ENCODE results near the gene NUP107.

NUP107 gene

GRCh38 chr12:68750506-68750905 lies 63.7 kb downstream of the NUP107 start:
- Histone ChIP-seq H3K4me1 (ENCODE audit: insufficient read depth, low read length) (no peaks in the 10 kb centered on the region), H3K36me3 (ENCODE audit: insufficient read depth, low read length) (peaks cover 13% of the 10 kb centered on the region), H3K9me3 (ENCODE audit: control insufficient read depth, insufficient read depth, low read length) (no peaks in the 10 kb centered on the region), H3K9ac (ENCODE audit: low read depth, low read length) (no peak overlapping the region)

DNA sequence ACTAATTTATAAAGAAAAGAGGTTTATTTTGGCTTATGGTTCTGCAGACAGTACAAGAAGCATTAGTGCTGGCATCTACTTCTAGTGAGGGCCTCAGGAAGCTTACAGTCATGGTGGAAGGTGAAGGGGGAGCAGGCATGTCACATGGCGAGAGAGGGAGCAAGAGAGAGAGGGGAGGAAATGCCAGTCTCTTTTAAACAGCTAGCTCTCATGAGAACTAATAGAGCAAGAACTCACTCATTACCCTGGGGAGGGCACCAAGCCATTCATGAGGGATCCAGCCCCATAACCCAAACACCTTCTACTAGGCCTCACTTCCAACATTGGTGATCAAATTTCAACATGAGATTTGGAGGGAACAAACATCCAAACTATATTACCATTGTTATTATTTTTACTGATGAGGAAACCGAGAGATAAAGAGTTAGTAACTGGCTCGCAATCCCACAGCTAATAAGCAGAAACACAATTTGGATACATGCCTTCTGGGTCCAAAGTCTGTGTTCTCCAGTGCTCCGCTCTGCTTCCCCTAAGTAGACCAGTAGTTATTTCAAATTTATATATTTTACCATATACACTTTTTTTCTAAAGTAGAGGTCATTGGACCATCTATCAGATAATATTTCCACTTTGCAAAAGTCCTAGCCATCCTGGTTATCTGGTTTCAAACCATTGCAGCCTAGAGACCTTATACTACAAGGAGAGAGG lies 68.9 kb downstream of the NUP107 start:
- Histone ChIP-seq H3K36me3 (ENCODE audit: insufficient read depth, low read length) (peaks cover 8% of the 10 kb centered on the region), H3K4me1 (ENCODE audit: insufficient read depth, low read length) (no peaks in the 10 kb centered on the region), H3K9ac (ENCODE audit: low read depth, low read length) (no peak overlapping the region)

DNA sequence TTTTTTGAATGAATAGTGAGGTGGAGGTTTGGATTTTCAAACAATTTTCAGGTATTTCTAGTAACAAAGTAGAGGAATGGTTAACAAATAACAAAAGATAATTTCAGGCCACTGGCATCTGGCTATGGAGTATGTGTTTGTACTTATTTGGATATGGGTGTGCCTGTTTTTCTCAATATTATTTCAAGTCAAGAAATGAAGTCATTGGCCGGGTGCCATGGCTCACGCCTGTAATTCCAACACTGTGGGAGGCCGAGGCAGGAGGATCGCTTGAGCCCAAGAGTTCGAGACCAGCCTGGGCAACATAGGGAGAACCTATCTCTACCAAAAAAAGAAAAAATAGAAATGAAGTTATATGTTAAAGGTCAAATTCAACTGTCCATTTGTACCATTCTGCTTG lies 73.1 kb downstream of the NUP107 start:
- H3K9me3 ChIP-seq (ENCODE audit: control insufficient read depth, insufficient read depth, low read length), result no peaks in the 10 kb centered on the region
- H3K9ac ChIP-seq (ENCODE audit: low read depth, low read length), result no peak overlapping the region
- H3K36me3 ChIP-seq (ENCODE audit: insufficient read depth, low read length), result peaks cover 3% of the 10 kb centered on the region
- H3K4me1 ChIP-seq (ENCODE audit: insufficient read depth, low read length), result no peaks in the 10 kb centered on the region

More for the DNA sequence above, 68.9 kb downstream of the NUP107 start:
- H3K9me3 ChIP-seq (ENCODE audit: control insufficient read depth, insufficient read depth, low read length), result no peaks in the 10 kb centered on the region

DNA sequence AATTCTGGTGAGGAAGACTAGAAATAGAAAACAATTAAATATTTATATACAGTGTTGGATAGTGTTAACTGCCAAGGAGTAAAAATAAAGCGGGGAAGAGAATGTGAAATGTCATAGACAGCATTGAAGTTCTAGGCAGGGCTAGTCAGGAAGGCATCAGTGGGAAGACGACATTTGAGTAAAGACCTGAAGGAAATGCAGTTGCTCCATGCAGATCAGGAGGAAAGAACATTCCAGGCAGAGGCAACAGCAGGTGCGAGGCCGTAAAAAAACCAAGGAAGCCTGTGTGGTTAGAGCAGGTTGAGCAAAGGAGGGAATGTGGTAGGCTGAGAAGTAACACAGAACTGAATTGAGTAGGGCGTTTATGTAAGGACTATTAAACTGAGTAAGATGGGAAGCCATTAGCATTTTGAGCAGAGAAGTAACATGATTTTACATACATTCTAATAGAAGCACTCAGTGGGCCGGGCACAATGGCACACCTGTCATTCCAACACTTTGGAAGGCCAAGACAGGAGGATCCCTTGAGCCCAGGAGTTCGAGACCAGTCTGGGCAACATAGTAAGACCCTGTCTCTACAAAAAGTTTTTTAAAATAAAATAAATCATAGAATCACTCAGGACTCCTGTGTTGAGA lies 74.1 kb downstream of the NUP107 start:
- Histone ChIP-seq H3K4me1 (ENCODE audit: insufficient read depth, low read length) (no peaks in the 10 kb centered on the region), H3K9me3 (ENCODE audit: control insufficient read depth, insufficient read depth, low read length) (no peaks in the 10 kb centered on the region), H3K36me3 (ENCODE audit: insufficient read depth, low read length) (peaks cover 3% of the 10 kb centered on the region), H3K9ac (ENCODE audit: low read depth, low read length) (no peak overlapping the region)

DNA sequence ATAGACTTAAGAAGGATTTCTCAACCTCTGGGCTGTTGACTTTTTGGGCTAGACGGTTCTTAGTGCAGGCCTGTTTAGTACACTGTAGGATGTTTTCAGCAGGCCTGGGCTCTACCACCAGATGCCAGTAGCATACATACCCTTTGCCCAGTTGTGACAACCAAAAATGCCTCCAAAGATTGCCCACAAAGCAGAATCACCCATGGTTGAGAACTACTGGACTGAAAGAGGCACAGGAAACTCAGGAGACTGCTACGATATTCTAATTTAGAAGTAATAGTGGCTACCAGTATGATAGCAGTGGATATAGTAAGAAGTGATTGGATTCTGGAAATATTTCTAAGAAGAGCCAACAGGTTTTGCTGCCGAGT lies 74.6 kb downstream of the NUP107 start:
- Histone ChIP-seq H3K4me1 (ENCODE audit: insufficient read depth, low read length) (no peaks in the 10 kb centered on the region), H3K36me3 (ENCODE audit: insufficient read depth, low read length) (peaks cover 3% of the 10 kb centered on the region), H3K9me3 (ENCODE audit: control insufficient read depth, insufficient read depth, low read length) (no peaks in the 10 kb centered on the region), H3K9ac (ENCODE audit: low read depth, low read length) (no peak overlapping the region)

DNA sequence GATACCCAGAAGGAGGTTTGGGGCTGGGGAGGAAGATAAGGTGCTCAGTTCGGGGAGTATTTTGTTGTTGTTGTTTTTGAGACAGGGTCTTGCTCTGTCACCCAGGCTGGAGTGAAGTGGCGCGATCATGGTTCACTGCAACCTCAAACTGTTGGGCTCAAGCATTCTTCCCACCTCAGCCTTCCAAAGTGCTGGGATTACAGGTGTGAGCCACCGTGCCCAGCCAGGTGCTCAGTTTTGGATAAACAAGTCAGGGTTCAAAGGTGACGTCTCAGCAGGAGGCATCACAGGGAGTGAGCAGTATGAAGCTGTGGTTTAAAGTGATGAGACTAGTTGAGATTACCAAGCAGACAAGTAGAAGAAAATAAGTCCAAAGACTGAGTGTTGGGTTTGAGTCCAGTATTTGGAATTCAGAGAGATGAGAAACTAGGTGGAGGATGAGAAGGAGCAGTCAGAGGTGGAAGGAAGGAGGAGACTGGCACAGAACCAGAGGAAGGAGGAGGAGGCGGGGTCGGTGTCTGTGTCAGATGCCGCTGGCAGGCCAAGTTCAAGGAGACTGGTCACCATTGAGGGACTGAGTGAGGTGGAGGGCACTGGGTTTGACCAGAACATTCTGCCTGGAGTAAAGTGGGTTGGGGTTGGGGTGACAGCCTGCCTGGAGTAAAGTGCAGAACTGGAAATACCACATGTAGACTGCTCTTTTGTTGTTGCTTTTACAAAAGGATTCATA lies 75.3 kb downstream of the NUP107 start:
- Histone ChIP-seq H3K9ac (ENCODE audit: low read depth, low read length) (no peak overlapping the region), H3K4me1 (ENCODE audit: insufficient read depth, low read length) (no peaks in the 10 kb centered on the region), H3K9me3 (ENCODE audit: control insufficient read depth, insufficient read depth, low read length) (no peaks in the 10 kb centered on the region), H3K36me3 (ENCODE audit: insufficient read depth, low read length) (peaks cover under 1% of the 10 kb centered on the region)

GRCh38 chr12:68762691-68763090 lies 75.9 kb downstream of the NUP107 start:
- Histone ChIP-seq H3K36me3 (ENCODE audit: insufficient read depth, low read length) (no peaks in the 10 kb centered on the region; the same call in 1 of the 2 replicates), H3K9ac (ENCODE audit: low read depth, low read length) (no peak overlapping the region), H3K9me3 (ENCODE audit: control insufficient read depth, insufficient read depth, low read length) (no peaks in the 10 kb centered on the region), H3K4me1 (ENCODE audit: insufficient read depth, low read length) (no peaks in the 10 kb centered on the region)

- H3K9ac ChIP-seq (ENCODE audit: low read depth, low read length), result no peak overlapping the region
- H3K4me1 ChIP-seq (ENCODE audit: insufficient read depth, low read length), result no peaks in the 10 kb centered on the region
- no peaks in the 10 kb centered on the region for H3K9me3 ChIP-seq (ENCODE audit: control insufficient read depth, insufficient read depth, low read length)
- H3K36me3 ChIP-seq (ENCODE audit: insufficient read depth, low read length), result no peaks in the 10 kb centered on the region; the same call in 1 of the 2 replicates
These were observed 78.9 kb downstream of the NUP107 start for GRCh38 chr12:68765696-68766095.

GRCh38 chr12:68766646-68767045 lies 79.9 kb downstream of the NUP107 start:
- Histone ChIP-seq H3K9ac (ENCODE audit: low read depth, low read length) (no peak overlapping the region), H3K36me3 (ENCODE audit: insufficient read depth, low read length) (no peaks in the 10 kb centered on the region; the same call in 1 of the 2 replicates)

GRCh38 chr12:68767191-68767590 lies 80.4 kb downstream of the NUP107 start:
- Histone ChIP-seq H3K9me3 (ENCODE audit: control insufficient read depth, insufficient read depth, low read length) (no peaks in the 10 kb centered on the region), H3K4me1 (ENCODE audit: insufficient read depth, low read length) (no peaks in the 10 kb centered on the region), H3K9ac (ENCODE audit: low read depth, low read length) (no peak overlapping the region), H3K36me3 (ENCODE audit: insufficient read depth, low read length) (no peaks in the 10 kb centered on the region; the same call in 1 of the 2 replicates)

More at GRCh38 chr12:68766646-68767045, 79.9 kb downstream of the NUP107 start:
- Histone ChIP-seq H3K4me1 (ENCODE audit: insufficient read depth, low read length) (no peaks in the 10 kb centered on the region), H3K9me3 (ENCODE audit: control insufficient read depth, insufficient read depth, low read length) (no peaks in the 10 kb centered on the region)

- H3K4me1 ChIP-seq (ENCODE audit: insufficient read depth, low read length), result no peaks in the 10 kb centered on the region
These were observed 81.7 kb downstream of the NUP107 start for GRCh38 chr12:68768431-68768939.

DNA sequence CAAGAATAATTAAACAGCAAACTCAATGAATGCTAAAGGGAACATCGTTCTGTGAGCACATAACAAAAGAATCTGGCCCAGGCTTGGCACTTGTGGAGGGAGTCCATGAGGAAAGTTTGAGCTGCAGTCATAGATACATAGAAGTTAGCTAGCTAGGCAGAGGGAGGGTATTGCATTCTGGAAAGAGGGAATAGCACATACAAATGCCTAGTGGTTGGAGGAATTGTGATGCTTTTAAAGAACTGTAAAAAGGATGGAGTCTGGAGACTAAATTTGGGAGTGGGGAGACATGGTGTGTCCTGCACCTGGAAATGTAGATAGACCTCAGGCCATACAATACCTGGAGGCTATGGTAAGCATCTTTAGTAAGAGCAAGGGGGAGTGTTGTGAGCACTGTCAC lies 83.2 kb downstream of the NUP107 start:
- no peak overlapping the region for H3K9ac ChIP-seq (ENCODE audit: low read depth, low read length)
- H3K4me1 ChIP-seq (ENCODE audit: insufficient read depth, low read length), result no peaks in the 10 kb centered on the region
- H3K36me3 ChIP-seq (ENCODE audit: insufficient read depth, low read length), result no peaks in the 10 kb centered on the region
- no peaks in the 10 kb centered on the region for H3K9me3 ChIP-seq (ENCODE audit: control insufficient read depth, insufficient read depth, low read length)

More at GRCh38 chr12:68768431-68768939, 81.7 kb downstream of the NUP107 start:
- Histone ChIP-seq H3K36me3 (ENCODE audit: insufficient read depth, low read length) (no peaks in the 10 kb centered on the region), H3K9me3 (ENCODE audit: control insufficient read depth, insufficient read depth, low read length) (no peaks in the 10 kb centered on the region), H3K9ac (ENCODE audit: low read depth, low read length) (no peak overlapping the region)

GRCh38 chr12:68771223-68771925 lies 84.6 kb downstream of the NUP107 start:
- Histone ChIP-seq H3K9ac (ENCODE audit: low read depth, low read length) (no peak overlapping the region), H3K9me3 (ENCODE audit: control insufficient read depth, insufficient read depth, low read length) (no peaks in the 10 kb centered on the region), H3K36me3 (ENCODE audit: insufficient read depth, low read length) (no peaks in the 10 kb centered on the region), H3K4me1 (ENCODE audit: insufficient read depth, low read length) (no peaks in the 10 kb centered on the region)

DNA sequence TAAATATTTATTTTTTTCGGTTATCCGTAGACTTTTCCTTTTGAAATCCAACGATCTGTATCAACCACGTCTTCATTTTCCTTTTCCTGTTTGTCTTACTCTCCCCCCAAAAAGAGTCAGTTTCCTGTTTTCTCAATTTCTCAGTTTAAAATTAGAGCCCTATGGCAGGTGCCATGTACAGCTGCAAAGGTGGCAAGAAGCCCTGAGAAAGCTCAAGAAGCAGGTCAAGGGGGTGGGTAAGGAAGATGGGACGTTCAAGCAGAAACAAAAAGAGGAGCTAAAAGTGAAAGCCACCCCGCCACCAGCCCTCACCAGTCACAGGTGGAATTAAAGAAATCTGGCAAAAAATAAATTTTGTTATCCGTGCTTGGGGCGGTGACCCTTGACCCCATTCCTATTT lies 85.9 kb downstream of the NUP107 start:
- no peaks in the 10 kb centered on the region for H3K9me3 ChIP-seq (ENCODE audit: control insufficient read depth, insufficient read depth, low read length)
- H3K9ac ChIP-seq (ENCODE audit: low read depth, low read length), result no peak overlapping the region
- no peaks in the 10 kb centered on the region for H3K36me3 ChIP-seq (ENCODE audit: insufficient read depth, low read length)
- no peaks in the 10 kb centered on the region for H3K4me1 ChIP-seq (ENCODE audit: insufficient read depth, low read length)
